ENCODE results near the gene ZNF668. TPM values are rescaled to one million over a fixed set of nuclear protein-coding genes. Genes with fewer than 3 reads are reported as not detected.
"Not testable (repeated sequence)": the region's sequence is repeated elsewhere in the genome, so short reads cannot be mapped to it uniquely, and the experiment has no call there.

Gene ZNF668
- total RNA-seq, 2 donors from 2014 or later, result 6.9 to 7.8 TPM

DNA sequence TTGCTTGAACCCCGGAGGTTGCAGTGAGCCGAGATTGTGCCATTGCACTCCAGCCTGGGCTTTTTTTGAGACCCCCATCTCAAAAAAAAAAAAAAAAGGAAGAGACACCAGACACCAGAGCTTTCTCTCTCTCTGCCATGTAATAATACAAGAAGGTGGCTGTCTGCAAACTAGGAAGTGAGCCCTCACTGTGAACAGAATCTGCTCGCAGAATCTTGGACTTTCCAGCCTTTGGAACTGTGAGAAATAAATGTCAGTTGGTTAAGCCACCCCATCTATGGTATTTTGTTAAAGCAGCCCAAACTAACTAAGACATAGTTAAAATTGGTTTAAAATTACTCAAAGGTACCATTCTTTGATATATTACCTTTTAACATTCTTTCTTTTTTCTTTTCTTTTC, 53.5 kb downstream of the ZNF668 start:
- Mint-ChIP-seq H3K27me3 (ENCODE audit: low read depth) (no peaks in the 10 kb centered on the region), H3K27ac (no peak overlapping the region), H3K36me3 (ENCODE audit: insufficient read depth in 2 of 2) (no peaks in the 10 kb centered on the region), H3K9me3 (no peaks in the 10 kb centered on the region), H3K4me3 (no peak overlapping the region), H3K4me1 (ENCODE audit: low read depth) (no peaks in the 10 kb centered on the region)
- ATAC-seq (replicated peaks in 1 of 2) (no peak), DNase-seq (no peak)

DNA sequence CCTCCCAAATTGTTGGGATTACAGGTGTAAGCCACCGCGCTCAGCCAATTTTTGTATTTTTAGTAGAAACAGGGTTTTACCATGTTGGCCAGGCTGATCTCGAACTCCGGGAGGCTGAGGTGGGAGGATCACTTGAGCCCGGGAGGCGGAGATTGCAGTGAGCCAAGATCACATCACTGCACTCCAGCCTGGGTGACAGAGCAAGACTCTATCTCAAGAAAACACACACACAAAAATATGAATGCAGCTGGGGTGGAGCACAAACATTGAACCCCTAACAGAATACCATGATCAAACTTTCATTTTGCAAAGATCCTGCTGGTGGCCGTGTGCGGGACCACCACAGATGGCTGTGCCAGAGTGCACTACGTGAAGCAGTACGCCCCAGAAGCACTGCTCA, 56.3 kb downstream of the ZNF668 start:
- H3K4me3 Mint-ChIP-seq; ATAC-seq (replicated peaks in 1 of 2); H3K36me3 Mint-ChIP-seq (ENCODE audit: insufficient read depth in 2 of 2); H3K27ac Mint-ChIP-seq; H3K4me1 Mint-ChIP-seq (ENCODE audit: low read depth); DNase-seq; H3K9me3 Mint-ChIP-seq: not testable (repeated sequence)
- H3K27me3 Mint-ChIP-seq (ENCODE audit: low read depth), result peaks cover 13% of the 10 kb centered on the region

- DNase-seq, result no peak
- Mint-ChIP-seq H3K4me3 (no peak overlapping the region), H3K27me3 (ENCODE audit: low read depth) (peaks cover 29% of the 10 kb centered on the region), H3K27ac (no peak overlapping the region), H3K9me3 (no peaks in the 10 kb centered on the region), H3K36me3 (ENCODE audit: insufficient read depth in 2 of 2) (no peaks in the 10 kb centered on the region), H3K4me1 (ENCODE audit: low read depth) (peaks cover 12% of the 10 kb centered on the region)
- no peak for ATAC-seq (replicated peaks in 1 of 2)
Measured at GRCh38 chr16:31016018-31016417, 58.0 kb downstream of the ZNF668 start.

DNA sequence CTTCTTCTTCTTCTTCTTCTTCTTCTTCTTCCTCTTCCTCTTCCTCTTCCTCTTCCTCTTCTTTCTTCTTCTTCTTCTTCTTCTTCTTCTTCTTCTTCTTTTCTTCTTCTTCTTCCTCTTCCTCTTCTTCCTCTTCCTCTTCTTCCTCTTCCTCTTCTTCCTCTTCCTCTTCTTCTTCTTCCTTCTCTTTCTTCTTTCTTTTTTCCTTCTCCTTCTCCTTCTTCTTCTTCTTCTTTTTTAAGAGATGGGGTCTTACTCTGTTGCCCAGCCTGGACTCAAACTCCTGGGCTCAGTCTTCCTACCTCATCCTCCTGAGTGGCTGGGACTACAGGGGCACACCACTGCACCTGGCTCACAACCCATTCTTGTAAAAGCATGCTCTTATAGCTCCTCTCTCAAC, 60.7 kb downstream of the ZNF668 start:
- H3K36me3 Mint-ChIP-seq (ENCODE audit: insufficient read depth in 2 of 2); DNase-seq; H3K4me3 Mint-ChIP-seq; H3K27ac Mint-ChIP-seq; ATAC-seq (replicated peaks in 1 of 2); H3K9me3 Mint-ChIP-seq: not testable (repeated sequence)
- peaks cover 27% of the 10 kb centered on the region for H3K4me1 Mint-ChIP-seq (ENCODE audit: low read depth)
- peaks cover 29% of the 10 kb centered on the region for H3K27me3 Mint-ChIP-seq (ENCODE audit: low read depth)

- DNase-seq; H3K9me3 Mint-ChIP-seq; H3K36me3 Mint-ChIP-seq (ENCODE audit: insufficient read depth in 2 of 2); H3K27ac Mint-ChIP-seq; ATAC-seq (replicated peaks in 1 of 2): not testable (repeated sequence)
- Mint-ChIP-seq H3K4me3 (peak overlapping the region; percentile 61 to 79), H3K27me3 (ENCODE audit: low read depth) (peaks cover 29% of the 10 kb centered on the region), H3K4me1 (ENCODE audit: low read depth) (peaks cover 27% of the 10 kb centered on the region)
Measured at GRCh38 chr16:31011815-31012214, 62.2 kb downstream of the ZNF668 start.

Other genes with a start within 250 kb of the ZNF668 start
- gene BCL7C, start 180.2 kb downstream of the ZNF668 start, total RNA-seq, result 10 to 100 TPM; 21.7 to 23.2 TPM
- gene CTF1, start 177.6 kb downstream of the ZNF668 start, total RNA-seq, result under 1 TPM; 0.25 to 0.72 TPM
- gene FBXL19, start 150.7 kb downstream of the ZNF668 start, total RNA-seq, result 10 to 100 TPM; 24.9 to 25.7 TPM
- 10 to 100 TPM; 13.6 to 15.6 TPM for gene ORAI3, start 125.2 kb downstream of the ZNF668 start, total RNA-seq
- 10 to 100 TPM; 19.1 to 25.5 TPM for gene SETD1A, start 116.5 kb downstream of the ZNF668 start, total RNA-seq
- gene HSD3B7, start 89.0 kb downstream of the ZNF668 start, total RNA-seq, result 1 to 10 TPM; 2.4 to 4.7 TPM
- 1 to 10 TPM; 2.2 to 6.1 TPM for gene STX1B, start 63.6 kb downstream of the ZNF668 start, total RNA-seq
- gene STX4, start 40.7 kb downstream of the ZNF668 start, total RNA-seq, result 10 to 100 TPM; 51.8 to 54.7 TPM
- gene ZNF646, start 182 bp upstream of the ZNF668 start, total RNA-seq, result 10 to 100 TPM; 23.0 to 24.1 TPM
- 1 to 10 TPM; 6.2 to 7.7 TPM for gene PRSS53, start 14.7 kb upstream of the ZNF668 start, total RNA-seq
- 10 to 100 TPM; 52.2 to 55.6 TPM for gene VKORC1, start 20.6 kb upstream of the ZNF668 start, total RNA-seq
- 10 to 100 TPM; 21.6 to 24.5 TPM for gene BCKDK, start 34.1 kb upstream of the ZNF668 start, total RNA-seq
- gene KAT8, start 43.4 kb upstream of the ZNF668 start, total RNA-seq, result 10 to 100 TPM; 50.8 to 55.5 TPM
- not detected for gene PRSS8, start 61.5 kb upstream of the ZNF668 start, total RNA-seq
- under 1 TPM; 0.19 TPM for gene PRSS36, start 75.8 kb upstream of the ZNF668 start, total RNA-seq
- 100 to 1,000 TPM; 411 to 528 TPM for gene FUS, start 105.9 kb upstream of the ZNF668 start, total RNA-seq
- 10 to 100 TPM in 1 of 2 donors, 1 to 10 TPM in 1; 7.4 to 13.6 TPM for gene PYCARD, start 128.5 kb upstream of the ZNF668 start, total RNA-seq
- gene TRIM72, start 139.9 kb upstream of the ZNF668 start, total RNA-seq, result under 1 TPM in 1 of 2 donors, not detected in 1; 0.05 TPM
- not detected for gene PYDC1, start 142.9 kb upstream of the ZNF668 start, total RNA-seq
- gene ITGAM, start 185.7 kb upstream of the ZNF668 start, total RNA-seq, result 1 to 10 TPM; 1.8 to 3.7 TPM

Data from activated T-cell treated with anti-CD3 and anti-CD28 coated beads, Interleukin-2, amount 50 U/mL, for 72 hours (primary cell).